22Rv1 (cell line): ENCODE data around the gene MAD1L1.

Experiments used
- CTCF ChIP-seq: fragments of 450-650 bp; IDR thresholded peaks from 2 replicates; pipeline ENCODE4 v1.5.1; 2017; ENCODE audit warnings: mild to moderate bottlenecking
- ZFX ChIP-seq: fragments of 450-650 bp; IDR thresholded peaks from 2 replicates; pipeline ENCODE4 v1.6.1; 2017; ENCODE audit warnings: antibody characterized with exemption, borderline replicate concordance

- TF ChIP-seq CTCF (no peak), ZFX (no peak)
These were observed 82.3 kb downstream of the MAD1L1 start for GRCh38 chr7:2150445-2150815.
